GM19351 (cell line): Measurements from ENCODE around the gene PHACTR1.
A peak's percentile ranks its signal among the peaks of the same experiment; 100 is the strongest.

ENCODE experiments used
- ATAC-seq: cut with Tn5 transposase; IDR thresholded peaks from one replicate; pipeline ENCODE4 v1.9.1; 2021; ENCODE audit warnings: mild to moderate bottlenecking, moderate library complexity; ENCODE audit not compliant: unreplicated experiment

The PHACTR1 gene

GRCh38 chr6:13248584-13248985 is 532.0 kb downstream of the PHACTR1 start:
- ATAC-seq: no peak

GRCh38 chr6:13248994-13249393 is 532.4 kb downstream of the PHACTR1 start:
- no peak for ATAC-seq

GRCh38 chr6:13249817-13250216 is 533.2 kb downstream of the PHACTR1 start:
- no peak for ATAC-seq

- no peak for ATAC-seq
Measured at GRCh38 chr6:13250703-13251102, 534.1 kb downstream of the PHACTR1 start.

- ATAC-seq: no peak
Measured at GRCh38 chr6:13251242-13251641, 534.7 kb downstream of the PHACTR1 start.

- ATAC-seq: no peak
Measured at GRCh38 chr6:13252790-13253189, 536.2 kb downstream of the PHACTR1 start.

GRCh38 chr6:13253272-13253671 is 536.7 kb downstream of the PHACTR1 start:
- no peak for ATAC-seq

- no peak for ATAC-seq
Measured at GRCh38 chr6:13256266-13257001, 539.9 kb downstream of the PHACTR1 start.

- peak; percentile 47 for ATAC-seq
Measured at GRCh38 chr6:13259393-13259792, 542.8 kb downstream of the PHACTR1 start.

GRCh38 chr6:13260101-13260598 is 543.6 kb downstream of the PHACTR1 start:
- no peak for ATAC-seq

- ATAC-seq: no peak
Measured at GRCh38 chr6:13260831-13261230, 544.3 kb downstream of the PHACTR1 start.

GRCh38 chr6:13261464-13261994 is 545.0 kb downstream of the PHACTR1 start:
- peak; percentile 59 for ATAC-seq

- no peak for ATAC-seq
Measured at GRCh38 chr6:13262302-13263230, 546.0 kb downstream of the PHACTR1 start.

- no peak for ATAC-seq
Measured at GRCh38 chr6:13263669-13264068, 547.1 kb downstream of the PHACTR1 start.

GRCh38 chr6:13267142-13267651 is 550.6 kb downstream of the PHACTR1 start:
- ATAC-seq: no peak

GRCh38 chr6:13268913-13269518 is 552.4 kb downstream of the PHACTR1 start:
- ATAC-seq: no peak

GRCh38 chr6:13272131-13273046 is 555.8 kb downstream of the PHACTR1 start:
- ATAC-seq: peak; percentile 68

- ATAC-seq: no peak
Measured at GRCh38 chr6:13273202-13273930, 556.8 kb downstream of the PHACTR1 start.
